ENCODE measurements around the gene GALNT9.

GALNT9 gene

DNA sequence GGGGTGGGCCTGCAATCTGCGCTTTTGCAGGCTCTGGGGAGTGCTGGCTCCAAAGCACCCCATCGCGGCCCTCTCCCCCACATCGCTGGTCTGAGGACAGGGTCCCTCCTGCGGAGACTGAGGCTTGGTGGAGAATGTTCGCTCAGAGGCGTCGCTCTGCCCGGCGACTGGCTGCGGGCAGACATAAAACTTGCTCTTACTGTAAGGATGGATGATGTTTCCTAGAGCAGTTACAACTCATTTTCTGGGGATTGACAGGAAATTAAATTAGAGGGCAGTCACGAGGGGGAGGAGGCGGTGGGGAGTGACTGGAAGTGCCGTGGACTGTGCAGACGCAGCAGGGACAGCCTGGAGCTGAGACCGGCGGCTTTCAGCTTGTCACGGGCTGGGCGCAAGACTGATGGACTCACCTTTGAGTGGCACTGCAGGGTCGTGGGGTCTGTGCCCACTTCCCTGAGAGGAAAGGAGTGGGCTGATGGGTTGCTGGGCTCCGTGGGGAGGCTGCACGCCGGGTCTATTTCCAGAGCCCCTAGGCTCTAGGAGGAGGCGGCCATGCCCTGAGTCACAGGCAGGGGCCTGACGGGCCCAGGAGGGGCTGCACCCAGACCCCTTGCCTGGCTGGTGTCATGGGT, 152.4 kb downstream of the GALNT9 start:
- DNase-seq, result no peak

DNA sequence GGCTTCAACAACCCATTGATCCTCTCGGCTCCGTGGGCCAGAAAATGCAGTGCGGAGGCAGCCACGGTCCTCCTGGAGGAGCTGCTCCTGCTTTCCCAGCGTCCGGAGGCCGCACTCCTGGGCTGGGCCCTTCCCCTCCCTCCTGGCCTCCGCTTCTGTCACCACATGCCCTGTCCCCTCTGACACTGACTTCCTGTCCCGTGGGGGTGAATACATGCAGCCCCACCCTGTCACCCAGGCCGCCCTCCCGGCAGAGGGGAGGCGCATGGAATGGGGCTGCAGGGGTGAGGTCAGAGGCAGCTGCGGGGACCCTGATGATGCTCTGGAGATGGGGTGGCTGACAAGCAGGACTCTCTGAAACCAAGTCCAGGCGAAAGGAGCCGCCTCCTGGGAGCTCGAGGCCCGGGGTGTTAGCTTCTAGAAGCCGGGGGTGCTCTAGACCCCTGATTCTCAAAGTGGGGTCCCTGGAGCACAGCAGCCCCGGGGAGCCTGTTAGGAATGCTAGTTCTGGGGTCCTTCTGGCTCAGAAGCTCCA, 152.9 kb downstream of the GALNT9 start:
- DNase-seq, result no peak

DNA sequence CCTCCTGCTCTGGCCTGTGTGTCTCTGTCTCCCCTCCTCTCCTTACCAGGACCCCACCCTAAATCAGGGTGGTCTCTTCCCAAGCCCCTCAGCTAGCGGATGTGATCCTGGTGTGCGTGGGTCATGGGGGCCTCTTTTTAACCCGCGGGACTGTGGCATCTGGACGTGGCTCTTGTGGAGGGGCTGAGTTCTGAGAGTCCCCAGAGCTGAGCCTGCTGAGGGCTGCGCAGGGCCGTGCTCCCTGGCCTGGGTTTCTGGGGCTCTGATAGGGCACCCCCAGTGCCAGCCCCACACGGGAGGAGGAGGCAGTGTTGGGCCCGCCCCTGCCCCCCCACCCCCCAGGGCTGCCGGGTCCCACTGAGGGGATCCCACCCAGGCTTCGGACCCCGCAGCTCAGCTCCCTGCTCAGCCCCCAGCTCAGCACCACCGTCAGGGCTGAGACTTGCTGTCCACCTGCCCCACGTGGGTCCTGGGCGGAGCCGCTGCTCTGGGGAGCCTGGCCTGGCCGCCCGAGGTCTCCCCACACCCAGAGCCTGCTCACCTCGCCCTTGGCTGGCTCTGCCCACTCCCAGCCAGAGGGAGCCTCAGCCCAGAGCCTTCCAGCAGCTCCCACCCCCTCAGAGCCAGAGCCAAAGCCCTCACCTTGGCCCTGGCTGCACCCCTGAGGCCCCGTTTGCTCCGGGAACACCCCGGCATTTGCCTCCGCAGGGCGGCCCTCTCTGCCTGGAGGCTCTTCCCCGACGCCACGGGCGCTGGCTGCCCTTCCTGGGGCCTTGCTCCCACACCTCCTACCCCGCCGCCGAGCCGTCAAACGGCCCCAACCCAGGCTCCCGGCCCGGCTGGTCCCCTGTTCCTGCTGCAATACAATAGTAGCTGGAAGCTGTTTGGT, 153.6 kb downstream of the GALNT9 start:
- no peak for DNase-seq

DNA sequence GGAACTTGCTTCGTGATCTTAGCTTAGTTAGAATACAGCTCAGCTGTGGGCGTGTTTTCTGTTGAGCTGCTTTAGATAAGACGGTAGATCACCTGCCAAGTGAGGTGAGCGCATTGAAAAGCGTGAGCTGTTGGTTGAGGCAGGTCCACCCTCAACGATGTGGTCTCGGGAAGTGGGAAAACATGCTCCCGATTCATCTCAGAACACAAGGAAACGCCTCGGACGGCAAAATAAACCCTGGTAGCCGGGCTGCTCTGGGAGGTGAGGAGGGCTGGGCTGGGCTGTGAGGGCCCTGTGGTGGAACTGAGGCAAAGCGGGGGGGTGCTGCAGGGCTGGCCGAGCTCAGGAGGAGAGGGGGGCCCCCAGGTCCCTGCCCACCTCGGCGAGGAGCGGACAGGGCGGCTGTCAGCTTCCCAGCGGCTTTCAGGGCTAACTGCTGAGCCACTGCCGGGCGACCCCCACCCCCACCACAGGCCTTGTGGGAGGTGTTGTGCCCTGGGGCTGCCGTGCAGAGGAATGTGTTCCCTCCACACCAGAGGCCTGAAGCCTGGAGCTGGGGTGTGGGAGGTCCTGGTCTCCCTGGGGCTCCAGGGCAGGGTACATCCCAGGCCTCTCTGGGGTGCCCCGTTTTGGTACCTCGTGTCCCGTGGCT, 154.4 kb downstream of the GALNT9 start:
- DNase-seq, result no peak

DNA sequence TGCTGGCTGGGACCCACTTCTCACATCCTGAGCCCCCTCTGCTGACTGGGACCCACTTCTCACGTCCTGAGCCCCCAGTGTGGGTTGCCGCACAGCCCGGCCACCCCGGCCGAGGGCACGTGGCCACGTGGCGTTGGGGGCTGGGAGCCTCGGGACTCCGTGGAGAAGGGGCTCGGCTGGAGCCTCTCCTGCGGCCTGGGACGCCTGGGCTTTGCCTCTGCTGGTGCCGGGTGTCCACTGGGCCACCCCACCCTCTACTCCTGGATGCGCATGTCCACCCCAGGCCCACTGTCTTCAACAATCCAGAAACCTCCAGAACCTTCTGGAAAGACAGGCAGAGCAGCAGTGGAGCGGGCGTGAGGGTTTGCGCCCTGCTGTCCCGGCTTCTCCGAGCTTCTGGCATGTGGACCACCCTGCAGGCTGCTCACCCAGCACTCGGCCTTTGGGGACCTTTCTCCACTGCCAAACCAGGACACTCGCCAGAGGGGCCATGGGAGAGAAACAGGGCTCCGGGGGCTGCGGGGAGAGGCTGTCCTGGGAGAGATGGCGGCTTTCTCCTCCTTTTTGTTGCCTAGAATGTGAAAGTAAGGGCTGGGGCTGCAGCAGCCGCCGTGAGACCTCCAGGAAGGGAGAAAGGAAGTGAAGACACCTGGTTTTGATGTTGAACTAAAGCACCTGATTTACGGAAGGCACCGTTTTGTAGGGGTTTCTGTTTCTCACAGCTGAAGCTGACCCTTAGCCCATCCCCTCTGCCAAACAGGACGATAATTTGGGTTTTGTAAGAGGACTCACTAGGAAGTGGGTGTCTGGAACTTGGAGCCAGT, 155.2 kb downstream of the GALNT9 start:
- DNase-seq, result no peak

DNA sequence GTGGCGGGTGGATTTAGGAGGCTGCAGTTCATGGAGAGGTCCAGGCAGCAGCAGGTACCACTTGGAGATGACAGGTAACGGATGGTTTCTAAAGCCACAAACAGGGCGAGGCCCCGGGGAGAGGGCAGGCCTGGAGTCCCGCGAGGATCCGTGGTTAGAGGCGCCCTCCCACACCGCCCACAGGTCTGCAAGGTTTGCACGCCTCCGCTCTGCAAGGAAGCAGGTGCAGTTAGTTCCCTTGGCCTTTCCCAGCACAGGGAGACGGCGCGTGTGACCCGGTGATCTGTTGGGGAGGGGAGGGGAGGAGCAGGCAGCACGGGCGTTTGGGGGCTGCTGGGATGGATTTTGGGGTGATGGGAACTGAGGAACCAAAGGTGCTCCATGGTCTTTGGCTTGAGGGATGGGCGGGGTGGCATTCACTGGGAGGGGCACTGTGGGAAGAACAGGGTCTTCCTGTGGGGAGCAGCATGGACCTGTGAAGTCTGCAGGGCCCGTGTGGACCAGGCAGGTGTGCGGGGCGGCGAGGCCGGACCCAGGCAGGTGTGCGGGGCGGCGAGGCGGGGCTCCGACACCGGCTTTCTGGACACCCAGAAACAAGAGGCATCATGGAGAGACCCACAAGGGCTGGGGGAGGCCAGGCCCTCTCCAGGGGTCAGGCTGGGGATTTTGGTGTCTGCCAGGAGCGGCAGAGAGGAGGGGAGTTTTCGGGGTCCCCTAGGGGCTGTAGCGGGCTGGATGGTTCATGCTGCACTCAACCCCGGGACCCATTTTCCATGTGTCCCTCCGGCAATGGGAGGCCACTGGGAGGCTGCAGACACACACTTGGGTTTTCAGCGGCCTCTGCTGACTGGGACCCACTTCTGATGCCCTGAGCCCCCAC, 156.0 kb downstream of the GALNT9 start:
- DNase-seq, result no peak

DNA sequence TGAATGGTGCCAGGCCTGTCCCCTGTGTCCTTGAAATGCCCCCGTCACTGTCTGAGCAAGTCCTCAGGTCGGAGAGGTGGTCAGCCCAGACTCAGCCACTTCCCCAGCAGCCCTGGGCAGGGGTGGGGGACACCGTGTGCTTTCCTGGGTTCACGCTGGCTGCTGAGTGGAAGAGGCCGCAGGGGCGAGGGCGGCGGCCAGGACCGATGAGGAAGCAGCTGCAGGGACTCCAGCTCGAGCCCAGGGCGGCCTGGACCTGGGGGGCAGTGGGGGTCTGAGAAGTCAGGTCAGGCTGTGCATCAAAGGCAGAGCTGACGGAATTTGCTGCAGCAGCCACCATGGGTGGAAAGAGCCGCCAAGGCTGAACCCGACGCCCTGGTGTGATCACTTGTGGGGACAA, 156.8 kb downstream of the GALNT9 start:
- DNase-seq, result no peak

DNA sequence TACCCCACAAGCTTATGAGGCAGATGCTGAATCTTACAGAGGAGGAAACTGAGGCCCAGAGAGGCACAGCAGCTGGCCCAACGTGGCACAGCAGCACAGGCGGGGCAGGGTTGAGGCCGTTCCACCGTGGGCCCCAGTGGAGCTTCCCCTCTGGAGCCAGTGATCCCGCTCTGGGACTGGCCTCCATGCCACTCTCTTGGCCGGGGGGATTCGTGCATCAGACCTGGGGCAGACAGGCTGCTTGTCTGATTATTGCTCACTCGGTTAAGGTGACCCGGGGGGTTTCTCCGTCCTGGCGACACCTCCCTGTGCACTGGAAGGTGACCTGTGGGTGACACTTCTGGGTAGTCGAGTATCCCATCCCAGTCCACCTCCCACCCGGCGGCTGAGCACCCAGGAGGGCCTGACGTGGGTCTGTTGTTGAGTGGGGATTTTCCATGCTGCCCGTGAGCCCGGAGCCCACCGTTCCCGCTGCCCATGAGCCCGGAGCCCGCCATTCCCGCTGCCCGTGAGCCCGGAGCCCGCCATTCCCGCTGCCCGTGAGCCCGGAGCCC, 157.3 kb downstream of the GALNT9 start:
- no peak for DNase-seq

DNA sequence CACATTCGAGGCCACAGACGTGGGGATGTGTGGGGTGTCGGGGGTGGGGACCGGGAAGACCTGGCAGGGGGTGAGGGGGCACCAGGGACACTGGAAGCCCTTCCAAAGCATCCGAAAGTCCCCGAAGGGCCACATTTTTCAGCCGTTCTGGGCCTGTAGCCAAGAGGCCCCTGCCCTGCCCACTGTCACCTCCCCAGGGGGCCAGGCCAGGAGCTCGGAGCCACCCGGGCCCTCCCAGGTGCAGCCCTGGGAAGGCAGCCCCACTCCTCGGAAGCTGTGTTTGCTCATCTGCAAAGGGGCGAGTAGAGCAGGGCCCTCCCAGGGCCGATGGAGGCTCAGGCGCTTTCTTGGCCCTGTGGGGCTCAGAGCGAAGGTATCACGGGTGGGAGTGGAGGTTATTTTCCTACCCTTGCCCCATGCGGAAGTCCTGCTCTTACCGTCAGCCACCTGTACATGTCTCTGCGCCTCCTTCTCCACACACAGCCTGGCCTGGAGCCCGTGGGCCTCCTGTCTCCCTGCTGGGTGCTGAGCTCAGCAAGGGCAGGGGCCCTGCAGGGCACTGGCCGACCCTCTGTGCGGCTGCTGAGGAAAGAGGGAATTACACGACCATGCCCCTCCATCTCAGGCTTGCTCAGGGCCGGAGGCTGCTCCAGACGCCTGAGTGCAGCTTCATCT, 158.0 kb downstream of the GALNT9 start:
- DNase-seq, result no peak

DNA sequence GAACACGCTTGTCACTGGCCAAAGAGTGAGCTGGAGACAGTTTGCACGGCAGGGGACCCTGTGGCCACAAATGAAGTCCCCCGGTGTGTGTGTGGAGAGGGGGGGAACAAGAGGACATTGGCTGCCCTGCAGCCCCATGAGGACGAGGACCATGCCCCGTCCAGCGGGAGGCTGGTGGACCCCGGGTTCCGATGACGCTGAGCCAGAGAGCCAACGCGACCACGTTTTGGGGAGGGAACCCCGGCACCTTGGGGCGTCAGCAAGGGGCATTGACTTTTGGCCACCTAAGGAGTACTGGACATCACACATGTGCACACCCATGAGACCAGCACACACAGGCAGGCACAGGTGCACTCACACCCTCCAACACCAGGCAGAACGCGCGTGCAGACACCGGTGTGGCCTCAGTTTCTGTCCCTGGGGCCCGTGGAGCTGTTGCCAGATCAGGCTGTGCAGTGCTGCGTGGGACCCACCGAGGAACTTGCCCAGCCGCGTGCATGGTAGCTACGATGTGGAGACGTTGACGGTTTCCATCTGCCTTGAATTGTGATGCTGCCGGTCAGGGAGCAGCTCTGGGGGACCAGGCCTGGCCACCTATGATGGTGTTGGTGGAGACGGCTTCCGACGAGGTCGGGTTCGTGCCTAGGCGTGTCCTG, 158.6 kb downstream of the GALNT9 start:
- no peak for DNase-seq

DNA sequence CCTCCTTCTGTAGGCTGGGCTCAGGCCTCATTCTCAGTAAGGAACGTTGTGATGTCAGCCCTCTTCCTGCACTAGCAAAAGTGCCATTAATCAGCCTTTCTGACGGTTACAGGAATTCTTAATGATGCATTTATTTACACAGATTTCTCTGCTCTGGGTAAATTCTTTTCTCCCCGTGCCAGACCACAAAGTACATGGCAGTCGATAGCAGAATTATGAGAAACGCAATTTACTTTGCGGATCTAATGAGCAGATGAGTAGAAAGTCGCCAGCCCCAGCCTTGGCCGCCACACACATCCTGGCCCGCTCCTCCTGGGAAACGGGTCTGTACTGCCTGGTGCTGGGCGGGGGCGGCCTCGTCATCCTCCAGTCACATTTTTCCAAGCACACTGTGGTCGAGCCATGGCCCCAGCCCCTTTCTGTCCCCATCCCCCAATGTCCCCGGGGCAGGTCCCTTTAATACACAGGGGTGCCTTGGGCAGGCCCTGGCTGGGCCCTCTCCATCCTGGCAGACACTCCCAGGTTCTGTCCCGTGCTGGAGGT, 159.2 kb downstream of the GALNT9 start:
- peak; percentile 75 for DNase-seq

DNA sequence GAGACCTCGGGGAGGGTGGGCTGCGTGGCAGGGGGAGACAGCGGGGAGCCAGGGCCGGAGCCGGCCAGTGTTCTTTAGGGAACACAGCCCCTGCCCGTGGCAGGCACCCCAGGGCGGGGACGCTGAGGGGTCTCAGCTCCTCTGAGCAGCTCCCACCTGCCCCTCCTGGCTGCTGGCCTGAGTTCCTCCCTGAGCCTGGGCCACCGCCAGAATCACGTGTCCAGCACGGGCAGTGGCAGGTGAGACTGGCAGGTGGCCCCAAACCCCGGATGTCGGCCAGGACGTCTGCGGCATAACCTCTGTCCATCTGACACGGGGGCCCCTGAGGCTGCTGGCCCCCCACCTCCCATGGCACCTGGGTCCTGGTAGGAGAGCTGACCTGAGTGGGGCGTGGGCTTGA, 160.0 kb downstream of the GALNT9 start:
- DNase-seq, result peak; percentile 40

DNA sequence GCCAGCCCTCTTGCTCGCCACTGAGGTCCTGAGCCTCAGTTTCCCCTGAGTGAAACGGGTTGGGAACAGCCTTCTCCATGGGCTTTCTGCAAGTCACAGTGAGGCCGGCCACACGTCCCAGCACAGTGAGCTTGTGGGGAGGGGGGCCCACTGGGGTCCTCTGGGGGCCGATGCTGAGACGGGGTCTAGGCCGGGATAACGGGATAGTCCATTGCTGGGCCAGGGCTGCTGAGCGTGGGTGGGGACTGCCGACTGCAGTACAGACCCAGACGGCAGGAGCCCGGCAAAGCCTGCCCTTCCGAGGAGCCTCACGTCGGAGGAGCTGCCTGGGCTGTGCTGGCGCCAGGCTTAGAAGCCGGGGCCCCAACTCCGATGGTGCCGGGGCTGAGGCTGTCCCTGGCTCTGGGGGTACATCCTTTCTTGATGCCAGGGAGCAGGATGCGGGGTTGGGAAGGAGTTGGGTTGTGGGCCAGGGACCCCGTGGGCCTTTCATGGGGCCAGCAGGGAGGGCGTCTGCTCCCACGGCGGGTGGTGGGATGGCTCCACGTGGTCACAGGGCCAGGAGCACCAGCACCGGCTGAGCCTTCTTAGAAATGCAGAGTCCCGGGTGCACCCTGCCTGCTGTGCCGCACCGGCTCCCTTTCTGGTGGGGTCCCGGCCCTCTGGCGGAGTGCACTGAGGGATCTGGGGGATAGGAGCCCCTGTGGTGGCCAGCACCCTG, 160.9 kb downstream of the GALNT9 start:
- DNase-seq, result no peak

DNA sequence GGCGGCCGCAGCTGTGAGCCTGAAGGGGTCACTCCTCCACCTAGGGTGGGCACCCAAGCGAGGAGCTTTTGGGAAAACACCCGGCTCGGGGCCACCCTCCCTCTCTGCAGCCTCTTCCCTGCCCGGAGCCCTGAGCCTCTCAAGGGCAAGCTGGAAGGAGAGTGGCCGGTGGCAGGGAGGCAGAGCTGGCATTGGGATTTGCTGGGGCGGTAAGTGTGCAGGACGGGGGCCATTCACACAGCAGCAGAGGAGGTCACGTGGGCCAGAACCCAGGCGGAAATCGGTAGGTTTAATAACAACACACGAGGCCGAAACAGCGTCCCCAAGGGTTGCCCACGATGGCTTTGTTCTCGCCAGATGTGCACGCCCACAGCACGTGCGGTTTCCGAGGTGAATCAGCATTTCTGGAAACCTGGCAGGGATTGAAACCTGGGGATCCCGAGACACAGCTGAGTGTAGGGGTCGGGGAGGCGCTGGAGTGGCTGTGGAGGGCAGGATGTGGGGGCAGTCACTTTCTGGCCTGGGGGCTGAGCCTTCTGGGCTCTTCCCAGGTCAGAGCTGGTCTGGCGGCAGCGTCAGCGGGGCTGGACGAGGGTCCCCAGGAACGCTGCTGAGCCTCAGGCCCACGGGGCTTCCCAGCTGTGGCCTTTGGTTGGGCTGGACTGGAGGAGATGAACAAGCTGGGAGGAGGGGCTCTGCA, 161.6 kb downstream of the GALNT9 start:
- DNase-seq, result no peak

DNA sequence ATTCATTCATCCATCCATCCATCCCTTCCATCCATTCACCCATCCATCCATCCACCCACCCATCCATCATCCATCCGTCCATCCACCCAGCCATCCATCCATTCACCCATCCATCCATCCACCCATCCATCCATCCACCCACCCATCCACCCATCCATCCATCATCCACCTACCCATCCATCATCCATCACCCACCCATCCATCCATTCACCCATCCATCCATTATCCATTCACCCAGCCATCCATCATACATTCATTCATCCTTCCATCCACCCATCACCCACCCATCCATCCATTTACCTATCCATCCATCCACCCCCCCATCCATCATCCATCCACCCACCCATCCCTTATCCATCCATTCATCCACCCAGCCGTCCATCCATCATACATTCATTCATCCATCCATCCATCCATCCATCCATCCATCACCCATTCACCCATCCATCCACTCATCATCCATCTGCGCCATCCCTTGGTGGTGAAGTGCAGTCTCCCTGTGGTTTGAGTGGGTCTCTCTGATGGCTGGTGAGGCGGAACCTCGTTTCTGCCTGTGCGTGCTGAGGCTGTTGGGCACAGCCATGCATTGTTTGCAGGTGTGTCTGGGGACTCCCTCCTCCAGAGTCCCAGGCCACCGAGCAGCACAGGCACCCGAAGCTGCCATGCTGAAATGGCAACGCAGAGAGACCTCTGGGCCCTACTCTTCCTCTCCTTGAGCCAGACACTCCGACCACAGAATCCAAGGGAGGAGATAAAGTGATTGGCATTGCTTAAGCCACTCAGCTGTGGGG, 162.4 kb downstream of the GALNT9 start:
- DNase-seq, result no peak

DNA sequence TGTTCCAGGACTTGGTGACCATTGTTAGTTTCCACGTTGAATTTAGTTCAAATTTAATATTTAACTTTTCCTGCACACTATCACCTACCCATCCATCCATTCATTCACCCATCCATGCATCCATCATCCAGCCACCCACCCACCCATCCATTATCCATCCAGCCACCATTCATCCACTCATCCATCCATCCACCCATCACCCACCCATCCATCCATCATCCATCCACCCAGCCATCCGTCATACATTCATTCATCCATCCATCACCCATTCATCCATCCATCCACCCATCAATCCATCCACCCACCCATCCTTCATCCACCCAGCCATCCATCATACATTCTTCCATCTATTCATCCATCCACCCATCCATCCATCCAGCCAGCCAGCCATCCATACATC, 163.3 kb downstream of the GALNT9 start:
- DNase-seq, result no peak

DNA sequence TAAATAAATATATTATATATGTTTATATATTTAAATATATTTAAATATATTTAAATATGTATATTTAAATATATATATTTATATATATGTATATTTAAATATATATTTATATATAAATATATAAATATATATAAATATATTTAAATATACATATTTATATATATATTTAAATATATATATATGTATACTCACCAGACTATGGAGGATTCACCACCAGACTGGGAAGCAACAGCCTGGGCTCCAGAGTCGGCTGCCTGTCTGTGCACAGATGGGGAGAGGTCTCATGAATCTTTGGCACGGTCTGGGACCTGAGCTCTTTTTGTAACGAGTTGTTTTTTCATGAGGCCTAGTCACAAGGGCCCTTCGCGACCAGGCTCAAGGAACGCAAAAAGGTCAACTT, 163.8 kb downstream of the GALNT9 start:
- DNase-seq, result no peak

DNA sequence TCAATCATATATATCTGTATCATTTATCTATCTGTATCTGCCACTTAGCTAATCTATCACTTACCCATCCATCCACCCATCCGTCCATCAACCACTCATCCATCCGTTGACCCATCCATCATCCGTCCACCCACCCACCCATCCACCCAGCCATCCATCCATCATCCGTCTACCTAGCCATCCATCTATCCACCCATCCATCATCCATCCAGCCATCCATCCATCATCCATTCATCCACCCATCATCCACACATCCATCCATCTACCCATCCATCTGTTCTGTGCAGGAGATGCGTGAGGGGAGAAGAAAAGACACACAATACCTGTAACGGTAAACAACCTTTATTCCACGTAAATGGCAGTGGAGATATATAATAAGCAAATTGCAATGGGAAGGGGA, 165.0 kb downstream of the GALNT9 start:
- DNase-seq, result no peak

All from NCI-H2029 (cell line).